Testis (tissue), 3 donors: ENCODE measurements around the gene AGAP1. TPM values are rescaled to one million over a fixed set of nuclear protein-coding genes. Genes with fewer than 3 reads are reported as not detected.

Experiments used
- DNase-seq: peaks from one replicate; pipeline ENCODE4 v3.0.0-alpha.2; 2019
- H3K27ac ChIP-seq, 2 donors: fragments of 200-600 bp; sonication (generic); one replicate each; pipeline ENCODE4 v1.5.1; 2019
- H3K27me3 ChIP-seq: fragments of 200-600 bp; sonication (generic); one replicate; pipeline ENCODE4 v1.5.1; 2019
- H3K36me3 ChIP-seq: fragments of 200-600 bp; sonication (generic); one replicate; pipeline ENCODE4 v1.5.1; 2017; ENCODE audit warnings: low read depth; ENCODE audit errors: missing control alignments
- H3K4me1 ChIP-seq: fragments of 200-600 bp; sonication (generic); one replicate; pipeline ENCODE4 v1.5.1; 2019
- H3K4me3 ChIP-seq, 2 donors: fragments of 200-600 bp; sonication (generic); one replicate each; pipeline ENCODE4 v1.5.1; 2017 to 2019
- H3K9me3 ChIP-seq: fragments of 200-600 bp; sonication (generic); one replicate; pipeline ENCODE4 v1.5.1; 2017
- CTCF ChIP-seq, 3 experiments: fragments of 450-650 bp in 2 of 3; fragments of 200-600 bp in 1 of 3; sonication (generic) in 1 of 3; IDR thresholded peaks; one replicate each; pipeline ENCODE4 v1.5.1; 2016 to 2019; ENCODE audit warnings: antibody characterized with exemption in 3 of 3, mild to moderate bottlenecking in 2 of 3, moderate library complexity in 1 of 3
- POLR2A ChIP-seq: fragments of 450-650 bp; IDR thresholded peaks from one replicate; pipeline ENCODE4 v1.6.1; 2017; ENCODE audit warnings: antibody characterized with exemption, mild to moderate bottlenecking, moderate library complexity
- WGBS, 2 donors: methylation state at CpG; one replicate each; pipeline ENCODE4 v1.1.5; 2018; 5-methylcytosine and 5-hydroxymethylcytosine counted together
- intact Hi-C: fragments of 100-400 bp; cut with DNase I; formaldehyde crosslinking; loops from one replicate; pipeline ENCODE4 v1.15.1; 2023; ENCODE audit warnings: low total_unique reads
- polyA plus RNA-seq: library from polyadenylated mRNA; stranded (reverse); fragments of 350-450 nt; fragmentation: Illumina TruSeq; extraction: RNeasy Lipid Tissue Mini Kit (QIAGEN cat#74804); gene quantifications from one replicate; pipeline ENCODE4 v1.2.3, GENCODE V29; 2014; ENCODE audit warnings: low read depth, low replicate concordance; ENCODE audit not compliant: insufficient read depth
- total RNA-seq, 2 donors: library from RNA; depleted of rRNA; stranded (reverse); fragments of >200 nt; gene quantifications; one replicate each; pipeline ENCODE4 v1.2.3, GENCODE V29; 2016

AGAP1 gene
- total and polyA plus RNA-seq, 3 donors from 2014 or later = 21.4 to 45.5 (median 40.7) TPM

- TF ChIP-seq POLR2A (no peak), CTCF (IDR thresholded peaks at IDR 0.05) (no peak)
- H3K36me3 ChIP-seq = no peaks in the 10 kb centered on the region
- no peak overlapping the region for H3K27ac ChIP-seq
- no peaks in the 10 kb centered on the region for H3K27me3 ChIP-seq
- H3K9me3 ChIP-seq = no peaks in the 10 kb centered on the region
- no peak for DNase-seq
- H3K4me3 ChIP-seq = no peak overlapping the region
- 63 to 64% methylated on average over 5 of the region's 5 CpGs for WGBS, 2 donors
- intact Hi-C loops = no loop called here
- peaks cover 3% of the 10 kb centered on the region for H3K4me1 ChIP-seq
Measured at GRCh38 chr2:235679471-235679870, 185.6 kb downstream of the AGAP1 start.

GRCh38 chr2:235685024-235685721, 191.3 kb downstream of the AGAP1 start:
- Histone ChIP-seq H3K9me3 (no peaks in the 10 kb centered on the region), H3K27ac (no peak overlapping the region), H3K4me3 (no peak overlapping the region), H3K4me1 (no peaks in the 10 kb centered on the region), H3K27me3 (no peaks in the 10 kb centered on the region), H3K36me3 (no peaks in the 10 kb centered on the region)
- 76 to 78% methylated on average over 10 of the region's 10 CpGs for WGBS, 2 donors
- DNase-seq = no peak
- intact Hi-C loops = no loop called here
- TF ChIP-seq POLR2A (no peak), CTCF (IDR thresholded peaks at IDR 0.05) (no peak)

- TF ChIP-seq POLR2A = no peak
- no peak for TF ChIP-seq CTCF (IDR thresholded peaks at IDR 0.05)
- H3K4me3 ChIP-seq = no peak overlapping the region
- intact Hi-C loops = no loop called here
- no peaks in the 10 kb centered on the region for H3K27me3 ChIP-seq
- H3K27ac ChIP-seq = no peak overlapping the region
- no peak for DNase-seq
- no peaks in the 10 kb centered on the region for H3K9me3 ChIP-seq
- H3K36me3 ChIP-seq = no peaks in the 10 kb centered on the region
- WGBS, 2 donors = 94% methylated on average over 22 to 26 of the region's 26 CpGs
- H3K4me1 ChIP-seq = no peaks in the 10 kb centered on the region
Measured at GRCh38 chr2:235688511-235689426, 194.9 kb downstream of the AGAP1 start.

GRCh38 chr2:235689427-235689853, 195.6 kb downstream of the AGAP1 start:
- 83 to 92% methylated on average over 4 of the region's 4 CpGs for WGBS, 2 donors
- intact Hi-C loops = no loop called here
- Histone ChIP-seq H3K27ac (no peak overlapping the region), H3K9me3 (no peaks in the 10 kb centered on the region), H3K27me3 (no peaks in the 10 kb centered on the region), H3K36me3 (no peaks in the 10 kb centered on the region), H3K4me1 (no peaks in the 10 kb centered on the region), H3K4me3 (no peak overlapping the region)
- DNase-seq = no peak
- TF ChIP-seq POLR2A (no peak), CTCF (IDR thresholded peaks at IDR 0.05) (no peak)
